AG04450 (cell line): Measurements from ENCODE around the gene TTBK2. TPM values are rescaled to one million over a fixed set of nuclear protein-coding genes. Genes with fewer than 3 reads are reported as not detected.
"Not testable (repeated sequence)": the region's sequence is repeated elsewhere in the genome, so short reads cannot be mapped to it uniquely, and the experiment has no call there.

ENCODE experiments used
- CTCF ChIA-PET: fragments of 300-600, 350-600 bp; formaldehyde crosslinking; extraction: SDS; loops from one replicate; lab custom pipeline; 2022; ENCODE audit warnings: antibody characterized with exemption, inconsistent platforms; lab: Charles Lee
- POLR2A ChIA-PET: fragments of 350-600 bp; formaldehyde crosslinking; extraction: SDS; loops from one replicate; lab custom pipeline; 2021; ENCODE audit warnings: antibody characterized with exemption, inconsistent platforms; lab: Yijun Ruan, JAX
- DNase-seq: peaks from one replicate; pipeline ENCODE4 v3.0.0-alpha.2; 2011; ENCODE audit warnings: low read depth, low spot score
- H3K27ac ChIP-seq: one replicate; pipeline ENCODE4 v1.5.1; 2012; ENCODE audit warnings: low read depth, low read length, control low read depth
- H3K27me3 ChIP-seq: one replicate; pipeline ENCODE4 v1.6.0; 2012; ENCODE audit warnings: low read length; ENCODE audit not compliant: control insufficient read depth, insufficient read depth
- H3K4me3 ChIP-seq: 2 replicates; pipeline ENCODE4 v1.5.1; 2011; ENCODE audit warnings: mild to moderate bottlenecking, low read depth, low read length, control low read depth
- H3K9me3 ChIP-seq: 2 replicates; pipeline ENCODE4 v1.5.1; 2012; ENCODE audit warnings: low read length; ENCODE audit not compliant: control insufficient read depth, insufficient read depth
- CTCF ChIP-seq: IDR thresholded peaks from 2 replicates; pipeline ENCODE4 v1.5.1; 2011; ENCODE audit warnings: low read depth, low read length, control low read depth, inconsistent platforms
- polyA minus RNA-seq: library from RNA; depleted of rRNA, polyadenylated mRNA; stranded (reverse); fragments of >200 nt; gene quantifications from 2 replicates; pipeline ENCODE4 v1.2.3, GENCODE V29; 2011; rRNA and poly(A)+ RNA removed
- polyA plus RNA-seq: library from polyadenylated mRNA; depleted of rRNA; stranded (reverse); fragments of >200 nt; gene quantifications from 2 replicates; pipeline ENCODE4 v1.2.3, GENCODE V29; 2011; rRNA removed

The TTBK2 gene
- polyA plus RNA-seq: 6.0 and 8.2 TPM in 2 replicates
- 10.9 and 14.4 TPM in 2 replicates for polyA minus RNA-seq

GRCh38 chr15:42920519-42921341, at the start of gene TTBK2:
Gene TTBK2, minus strand, starts transcription at chr15:42920778. Its CDS starts 42,161 bp downstream, at chr15:42878617.
- CTCF ChIA-PET: interaction anchor here (0.6 kb wide), 1 partner anchor 117 kb away, joined by 3 read pairs; no protein-coding TSS in a partner anchor
- peak; percentile 14; the same call in 1 of the 2 replicates for TF ChIP-seq CTCF
- no peaks in the 10 kb centered on the region for H3K27me3 ChIP-seq
- H3K4me3 ChIP-seq: peak within 1 kb of the TSS; percentile 76
- POLR2A ChIA-PET: interaction anchor here (0.6 kb wide), 1 partner anchor 143 kb away, joined by 3 read pairs; no protein-coding TSS in a partner anchor
- H3K27ac ChIP-seq: peak within 1 kb of the TSS; percentile 42
- DNase-seq: peak; percentile 98
- no peaks in the 10 kb centered on the region; the same call in 1 of the 2 replicates for H3K9me3 ChIP-seq

GRCh38 chr15:42964476-42964875, 43.9 kb upstream of the TTBK2 start:
- POLR2A ChIA-PET: interaction anchor here (0.7 kb wide), 1 partner anchor 174 kb away, joined by 3 read pairs; no protein-coding TSS in a partner anchor
- CTCF ChIA-PET: interaction anchor here (0.8 kb wide), 1 partner anchor 348 kb away, joined by 5 read pairs; no protein-coding TSS in a partner anchor
- TF ChIP-seq CTCF: no peak

GRCh38 chr15:42955518-42955917, 34.9 kb upstream of the TTBK2 start:
- ChIA-PET CTCF (interaction anchor here (0.5 kb wide), 1 partner anchor 252 kb away, joined by 3 read pairs; no protein-coding TSS in a partner anchor), POLR2A (interaction anchor here (0.6 kb wide), 1 partner anchor 140 kb away, joined by 5 read pairs; no protein-coding TSS in a partner anchor)

More at GRCh38 chr15:42964476-42964875, 43.9 kb upstream of the TTBK2 start:
- Histone ChIP-seq H3K27ac (no peak overlapping the region), H3K27me3 (no peaks in the 10 kb centered on the region), H3K9me3 (no peaks in the 10 kb centered on the region), H3K4me3 (no peak overlapping the region)
- no peak for DNase-seq

GRCh38 chr15:42954291-42954690, 33.7 kb upstream of the TTBK2 start:
- TF ChIP-seq CTCF: no peak
- no peak overlapping the region for H3K27ac ChIP-seq
- H3K9me3 ChIP-seq: peaks cover 13% of the 10 kb centered on the region
- POLR2A ChIA-PET: interaction anchor here (0.6 kb wide), 1 partner anchor 245 kb away, joined by 3 read pairs; no protein-coding TSS in a partner anchor
- H3K27me3 ChIP-seq: no peaks in the 10 kb centered on the region
- CTCF ChIA-PET: interaction anchor here (0.7 kb wide), 1 partner anchor 251 kb away, joined by 9 read pairs; no protein-coding TSS in a partner anchor
- no peak for DNase-seq
- no peak overlapping the region for H3K4me3 ChIP-seq

More at GRCh38 chr15:42955518-42955917, 34.9 kb upstream of the TTBK2 start:
- Histone ChIP-seq H3K4me3 (no peak overlapping the region), H3K27ac (no peak overlapping the region), H3K27me3 (no peaks in the 10 kb centered on the region), H3K9me3 (peaks cover 13% of the 10 kb centered on the region)
- peak; percentile 6 for DNase-seq
- no peak for TF ChIP-seq CTCF

- POLR2A ChIA-PET, H3K27ac ChIP-seq, CTCF ChIA-PET, DNase-seq, H3K27me3 ChIP-seq, H3K9me3 ChIP-seq, H3K4me3 ChIP-seq: not testable (repeated sequence)
Observed at GRCh38 chr15:42948898-42949297, 28.3 kb upstream of the TTBK2 start.
